ENCODE data around the gene STXBP2. TPM values are rescaled to one million over a fixed set of nuclear protein-coding genes. Genes with fewer than 3 reads are reported as not detected.

The STXBP2 gene
- total RNA-seq, 1 experiment from 2014 or later: 94.4 TPM

DNA sequence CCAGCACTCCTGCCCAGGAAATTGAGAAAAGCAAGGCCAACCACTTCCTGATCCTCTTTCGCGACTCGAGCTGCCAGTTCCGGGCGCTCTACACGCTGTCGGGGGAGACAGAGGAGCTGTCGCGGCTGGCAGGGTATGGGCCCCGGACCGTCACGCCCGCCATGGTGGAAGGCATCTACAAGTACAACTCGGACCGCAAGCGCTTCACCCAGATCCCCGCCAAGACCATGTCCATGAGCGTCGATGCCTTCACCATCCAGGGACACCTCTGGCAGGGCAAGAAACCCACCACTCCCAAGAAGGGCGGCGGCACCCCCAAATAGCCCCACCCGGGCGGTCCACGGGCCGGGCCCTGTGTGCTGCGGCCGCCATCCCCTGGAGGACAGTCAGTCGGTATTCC is 19.2 kb upstream of the STXBP2 start:
- ChIA-PET CTCF (interaction anchor here (0.6 to 2.4 kb wide), 4 partner anchors 12 to 51 kb away, joined by 3 to 13 read pairs (median 4); partner anchors contain the start of gene PET100), POLR2A (interaction anchor here (0.6 to 3.9 kb wide), 7 partner anchors 12 to 186 kb away, joined by 3 to 41 read pairs (median 5); partner anchors contain the start of genes PET100 and XAB2)
- no peak for TF ChIP-seq CTCF (IDR thresholded peaks at IDR 0.05; ENCODE audit: unreplicated experiment)
- peaks cover 15% of the 10 kb centered on the region for H3K4me1 Mint-ChIP-seq (ENCODE audit: insufficient read depth, unreplicated experiment)
- H3K36me3 Mint-ChIP-seq (ENCODE audit: insufficient read depth, unreplicated experiment): peaks cover 59% of the 10 kb centered on the region
- no peak for DNase-seq (ENCODE audit: unreplicated experiment)
- peak overlapping the region; percentile 86 for H3K27ac Mint-ChIP-seq (ENCODE audit: low read depth, unreplicated experiment)
- no peak overlapping the region for H3K4me3 Mint-ChIP-seq (ENCODE audit: unreplicated experiment)
- H3K27me3 Mint-ChIP-seq (ENCODE audit: insufficient read depth, unreplicated experiment): no peaks in the 10 kb centered on the region
- intact Hi-C loops (cut with micrococcal nuclease): no loop called here
- BruUV-seq (replicated peaks): no TSS peak
- no peaks in the 10 kb centered on the region for H3K9me3 Mint-ChIP-seq (ENCODE audit: unreplicated experiment)

- ChIA-PET CTCF (interaction anchor here (0.6 to 2.4 kb wide), 3 partner anchors 12 to 52 kb away, joined by 3 to 13 read pairs (median 4); partner anchors contain the start of gene PET100), POLR2A (interaction anchor here (0.6 to 3.9 kb wide), 10 partner anchors 11 to 264 kb away, joined by 3 to 41 read pairs (median 4); partner anchors contain the start of genes PET100 and XAB2)
- intact Hi-C loops (cut with micrococcal nuclease): no loop called here
- peak; percentile 62 for DNase-seq (ENCODE audit: unreplicated experiment)
- peaks cover 15% of the 10 kb centered on the region for H3K4me1 Mint-ChIP-seq (ENCODE audit: insufficient read depth, unreplicated experiment)
- H3K9me3 Mint-ChIP-seq (ENCODE audit: unreplicated experiment): no peaks in the 10 kb centered on the region
- TF ChIP-seq CTCF (IDR thresholded peaks at IDR 0.05; ENCODE audit: unreplicated experiment): no peak
- peaks cover 65% of the 10 kb centered on the region for H3K36me3 Mint-ChIP-seq (ENCODE audit: insufficient read depth, unreplicated experiment)
- no TSS peak for BruUV-seq (replicated peaks)
- peak overlapping the region; percentile 86 for H3K27ac Mint-ChIP-seq (ENCODE audit: low read depth, unreplicated experiment)
- no peaks in the 10 kb centered on the region for H3K27me3 Mint-ChIP-seq (ENCODE audit: insufficient read depth, unreplicated experiment)
- no peak overlapping the region for H3K4me3 Mint-ChIP-seq (ENCODE audit: unreplicated experiment)
These were observed 18.6 kb upstream of the STXBP2 start for GRCh38 chr19:7618348-7618747.

DNA sequence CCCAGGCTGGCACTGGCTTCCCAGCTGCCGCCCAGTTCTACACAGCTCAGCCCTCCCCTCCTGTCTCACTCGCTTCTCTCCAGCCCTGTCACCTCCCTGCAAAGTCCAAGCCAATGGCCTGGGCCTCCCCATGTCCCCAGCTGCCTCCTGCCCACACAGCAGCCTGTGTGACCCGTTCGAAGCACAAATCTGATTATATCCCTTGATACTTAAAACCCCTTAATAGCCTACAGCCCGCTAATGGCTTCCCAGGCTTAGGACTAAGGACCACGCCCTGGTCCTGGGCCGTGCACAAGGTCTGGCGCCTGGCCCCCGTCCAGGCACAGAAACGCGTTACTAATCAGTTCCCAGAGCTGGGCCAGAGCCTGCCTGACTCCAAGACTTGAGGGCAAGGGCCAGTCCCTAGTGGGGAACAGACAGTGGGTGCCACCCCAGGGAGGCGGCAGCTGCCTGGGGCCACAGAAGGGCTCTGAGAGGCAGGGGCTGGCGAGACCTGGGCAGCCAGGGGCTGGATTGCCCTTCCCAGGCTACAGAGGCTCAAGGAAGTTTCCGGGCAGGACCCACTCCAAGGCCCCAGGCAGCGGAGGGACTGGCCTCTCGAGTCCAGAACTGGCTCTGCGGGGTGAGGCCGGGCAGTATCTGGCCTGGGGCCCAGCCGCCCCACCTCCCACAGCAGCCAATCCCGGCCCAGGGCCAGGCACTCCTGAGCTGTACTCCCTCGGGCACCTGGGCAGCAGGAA is 18.0 kb upstream of the STXBP2 start:
- no TSS peak for BruUV-seq (replicated peaks)
- TF ChIP-seq CTCF (IDR thresholded peaks at IDR 0.05; ENCODE audit: unreplicated experiment): no peak
- no peaks in the 10 kb centered on the region for H3K9me3 Mint-ChIP-seq (ENCODE audit: unreplicated experiment)
- H3K4me1 Mint-ChIP-seq (ENCODE audit: insufficient read depth, unreplicated experiment): peaks cover 15% of the 10 kb centered on the region
- H3K4me3 Mint-ChIP-seq (ENCODE audit: unreplicated experiment): no peak overlapping the region
- intact Hi-C loops (cut with micrococcal nuclease): no loop called here
- POLR2A ChIA-PET: interaction anchor here (0.6 to 3.9 kb wide), 18 partner anchors 9 to 831 kb away, joined by 3 to 41 read pairs (median 4); partner anchors contain the start of genes MAP2K7, PET100, TRAPPC5 and XAB2
- CTCF ChIA-PET: interaction anchor here (1.0 to 2.4 kb wide), 3 partner anchors 49 to 265 kb away, joined by 3 to 13 read pairs (median 3); no protein-coding TSS in a partner anchor
- peak overlapping the region; percentile 86 for H3K27ac Mint-ChIP-seq (ENCODE audit: low read depth, unreplicated experiment)
- no peaks in the 10 kb centered on the region for H3K27me3 Mint-ChIP-seq (ENCODE audit: insufficient read depth, unreplicated experiment)
- DNase-seq (ENCODE audit: unreplicated experiment): peak; percentile 76
- peaks cover 71% of the 10 kb centered on the region for H3K36me3 Mint-ChIP-seq (ENCODE audit: insufficient read depth, unreplicated experiment)

All from MCF 10A (cell line).